ENCODE data around the gene KRT85.

KRT85 gene

DNA sequence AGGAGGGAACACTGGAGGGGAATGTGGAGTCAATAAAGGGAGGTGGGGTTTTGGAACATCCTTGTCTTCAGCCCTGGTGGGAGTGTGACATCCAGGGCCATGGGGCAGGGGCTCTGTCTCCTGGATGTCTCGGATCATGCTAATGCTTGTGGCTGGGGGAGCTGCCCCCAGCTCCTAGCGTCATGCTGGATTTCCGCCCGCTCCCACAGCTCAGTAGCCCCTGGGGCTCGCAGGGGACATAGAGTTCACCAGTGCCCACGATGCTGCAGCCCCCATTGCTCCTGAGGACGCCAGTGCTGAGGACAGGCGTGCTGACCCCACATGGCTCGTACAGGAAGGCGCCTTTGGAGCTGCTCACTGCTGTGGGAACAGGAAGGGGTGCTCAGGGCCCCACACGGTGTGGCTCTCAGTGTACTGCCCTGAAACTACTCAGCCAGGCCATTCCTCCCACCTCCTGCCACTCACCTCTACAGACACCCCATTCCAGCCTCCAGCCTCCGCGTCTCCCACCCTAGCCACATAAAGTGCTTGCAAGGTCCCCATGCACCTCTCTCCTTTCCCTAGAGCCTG, 27.6 kb upstream of the KRT85 start:
- DNase-seq (ENCODE audit: low read depth in 2 of 2) = no peak

DNA sequence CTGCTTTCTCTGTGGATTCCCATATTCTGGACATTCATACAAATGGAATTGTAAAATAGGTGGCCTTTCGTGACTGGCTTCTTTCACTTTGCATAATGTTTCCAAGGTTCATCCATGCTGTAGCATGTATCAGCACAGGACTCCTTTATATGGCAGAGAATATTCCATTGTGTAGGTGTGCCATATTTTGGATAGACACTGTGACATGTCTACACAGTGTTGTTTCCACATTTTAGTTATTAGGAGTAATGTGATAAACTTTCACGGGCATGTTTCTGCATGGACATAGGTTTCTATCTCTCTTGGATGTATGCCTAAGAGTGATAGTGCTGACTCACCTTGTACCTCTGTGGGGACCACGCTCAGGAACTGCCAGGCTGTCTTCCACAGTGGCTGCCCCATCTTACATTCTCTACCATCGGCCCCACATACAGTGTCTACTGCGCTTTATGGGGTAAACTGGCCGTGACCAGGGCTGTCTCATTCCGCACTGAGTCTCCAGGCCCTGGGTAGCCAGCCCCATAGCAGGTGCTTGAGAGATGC, 25.3 kb upstream of the KRT85 start:
- DNase-seq (ENCODE audit: low read depth in 2 of 2) = no peak

DNA sequence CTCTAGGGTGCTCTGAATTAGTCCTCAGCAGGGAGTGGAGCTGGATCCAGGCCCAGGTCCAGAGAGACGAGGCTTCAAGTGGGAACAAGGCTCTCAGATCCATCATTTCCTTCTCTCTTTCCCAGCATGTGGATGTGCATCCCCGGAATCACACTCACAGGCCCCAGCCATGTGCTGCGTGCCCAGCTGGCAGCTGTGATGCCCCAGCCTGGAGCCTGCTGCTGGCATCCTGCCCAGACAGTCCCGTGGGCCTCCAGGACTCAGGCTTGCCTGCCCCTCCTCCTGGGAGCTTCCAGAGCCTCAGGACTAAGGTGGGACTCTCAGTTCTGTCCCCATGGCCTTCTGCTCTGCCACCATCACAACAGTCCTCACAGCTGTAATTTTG, 24.3 kb upstream of the KRT85 start:
- DNase-seq (ENCODE audit: low read depth in 2 of 2) = no peak

DNA sequence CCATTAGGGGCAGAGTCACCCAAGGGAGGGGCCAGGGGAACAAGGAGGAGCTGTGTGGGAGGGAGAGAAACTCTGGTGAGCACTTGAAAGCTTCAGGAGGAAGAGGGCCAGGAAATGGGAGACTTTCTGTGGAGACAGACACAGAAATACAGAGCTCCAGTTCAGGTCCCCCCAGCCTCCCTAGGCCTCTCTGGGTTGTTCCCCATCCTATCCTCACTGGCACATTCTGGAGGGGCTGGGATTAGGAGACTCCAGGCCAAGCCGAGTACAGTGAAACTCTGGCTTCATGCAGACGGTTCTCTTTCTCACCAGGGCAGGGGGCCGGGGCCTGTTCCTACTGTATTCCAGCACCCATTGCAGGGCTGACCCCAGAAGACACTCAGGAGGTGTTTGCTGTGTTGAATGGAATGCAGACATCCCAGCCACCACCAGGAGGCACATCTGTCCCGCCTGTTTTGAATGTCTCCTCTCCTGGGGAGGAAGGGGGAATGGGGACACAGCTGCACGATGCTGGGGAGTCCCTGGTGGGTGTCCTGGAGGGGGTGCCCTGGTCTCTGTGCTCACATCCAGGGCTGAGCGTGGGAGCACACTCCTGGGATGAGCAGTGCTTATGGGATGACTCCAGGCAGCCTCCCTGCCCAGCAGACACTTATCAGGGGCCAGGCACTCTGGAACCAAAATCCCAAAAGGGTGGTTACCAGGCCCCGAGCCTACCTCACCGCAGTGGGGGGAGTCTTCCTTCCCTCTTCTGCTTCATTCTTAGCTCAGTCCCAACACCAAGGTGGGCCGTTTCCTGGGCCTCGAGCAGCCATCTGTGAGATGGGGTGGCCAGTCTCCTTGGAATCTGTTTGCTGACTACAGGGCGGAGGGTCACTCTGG, 23.7 kb upstream of the KRT85 start:
- DNase-seq (ENCODE audit: low read depth in 2 of 2) = no peak

DNA sequence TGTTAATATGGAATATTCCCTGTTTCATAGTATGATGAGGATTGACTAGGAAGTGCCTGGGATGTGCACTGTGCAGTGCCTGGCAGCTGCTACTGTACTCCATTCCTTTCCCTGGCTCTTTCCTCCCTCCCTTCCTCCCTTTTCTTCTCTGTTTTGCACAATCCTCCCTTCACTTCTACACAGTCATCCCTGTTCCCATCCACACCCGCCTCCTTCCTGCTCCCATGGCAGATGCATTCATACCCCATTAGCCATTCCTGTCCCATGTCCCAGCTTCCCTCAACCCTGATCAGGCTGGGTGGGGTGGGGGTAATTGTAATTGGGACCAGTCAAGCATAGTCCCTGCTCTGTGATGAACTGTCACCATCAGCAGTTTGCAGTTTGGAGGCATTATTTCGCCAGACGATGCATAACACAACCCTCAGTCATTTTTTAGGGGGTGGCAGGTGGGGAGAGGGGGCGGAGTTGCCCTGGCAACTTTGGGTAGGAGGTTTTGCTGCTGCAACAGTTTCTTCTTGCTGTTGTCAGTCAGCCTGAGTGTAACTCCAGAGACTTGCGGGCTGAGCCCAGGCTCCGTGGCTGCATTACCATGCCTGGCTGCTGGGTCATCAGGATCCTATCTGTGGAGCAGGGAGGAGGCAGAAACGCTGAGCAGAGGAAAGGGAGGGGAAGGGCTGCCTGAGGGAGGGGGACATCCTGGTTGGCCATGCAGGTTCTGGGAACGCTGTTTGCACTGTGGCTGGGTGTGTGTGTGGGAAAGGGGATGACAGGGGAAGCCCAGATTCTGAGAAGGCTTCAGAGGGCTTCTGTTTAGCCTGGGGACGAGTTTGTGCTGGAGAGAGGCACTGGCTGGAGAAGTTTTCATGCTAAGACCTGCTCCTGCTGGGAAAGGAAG, 22.3 kb upstream of the KRT85 start:
- DNase-seq (ENCODE audit: low read depth in 2 of 2) = no peak

DNA sequence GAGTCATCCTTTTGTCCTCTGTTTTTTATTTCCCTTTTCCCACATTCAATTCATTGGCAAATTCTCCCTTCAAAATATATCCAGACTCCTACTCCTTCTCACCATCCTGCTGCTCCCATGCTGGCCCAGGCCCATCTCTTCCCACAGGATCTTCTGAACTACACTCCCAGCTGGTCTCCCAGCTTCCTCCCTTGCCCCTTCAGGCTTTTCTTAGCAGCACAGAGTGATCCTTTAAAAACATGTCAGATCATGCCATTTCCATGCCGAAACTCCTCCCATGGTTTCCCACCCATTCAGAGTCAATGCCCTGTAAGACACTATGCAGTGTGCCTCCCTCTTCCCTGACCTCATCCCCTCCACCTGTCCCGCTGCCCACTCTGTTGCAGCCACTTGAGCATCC, 20.6 kb upstream of the KRT85 start:
- no peak for DNase-seq (ENCODE audit: low read depth in 2 of 2)

DNA sequence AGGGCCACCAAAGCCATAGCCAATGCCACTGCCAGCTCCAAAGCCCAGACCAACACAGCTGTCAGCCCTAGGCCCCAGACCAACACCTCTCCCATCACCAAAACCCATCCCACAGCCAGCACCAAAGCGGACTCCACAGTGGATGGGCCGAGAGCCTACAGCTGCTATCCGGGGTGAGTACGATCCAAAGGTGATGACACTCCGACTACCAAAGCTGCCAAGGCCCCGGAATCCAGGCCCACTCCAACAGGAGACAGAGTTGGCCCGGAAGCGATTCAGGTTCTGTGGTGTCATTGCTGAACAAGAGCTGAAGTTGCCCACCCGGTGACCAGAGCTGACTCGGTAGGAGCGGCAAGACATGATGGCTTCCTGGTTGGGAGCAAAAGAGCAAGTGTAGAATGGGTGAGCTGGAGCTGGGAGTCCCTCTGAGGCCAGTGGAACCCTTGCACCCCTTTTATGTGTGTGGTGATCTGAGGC, 18.0 kb upstream of the KRT85 start, which contains the start of gene KRT84:
KRT84 (minus strand) TSS at position 427 of the 477 bp plus-strand sequence; CDS start at position 360, 67 bp downstream.
- no peak for DNase-seq (ENCODE audit: low read depth in 2 of 2)

DNA sequence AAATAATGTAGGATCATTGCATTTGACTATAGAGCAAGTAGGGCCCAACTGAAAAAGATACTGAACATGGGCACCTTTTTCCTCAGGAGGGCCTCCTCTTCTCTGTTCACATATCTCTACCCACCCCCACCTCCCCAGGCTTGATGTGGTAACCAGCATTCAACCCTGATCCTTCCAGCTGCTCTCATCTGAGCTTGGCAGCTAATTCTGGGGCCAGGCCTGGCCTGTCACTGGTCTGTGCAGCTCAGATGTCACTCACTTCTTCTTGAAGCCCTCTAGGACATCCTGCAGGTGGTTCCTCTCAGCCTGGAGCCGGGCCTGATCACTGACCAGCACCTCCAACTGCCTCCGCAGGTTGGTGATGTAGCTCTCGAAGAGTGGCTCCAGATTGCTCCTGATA, 16.1 kb upstream of the KRT85 start:
- DNase-seq (ENCODE audit: low read depth in 2 of 2) = no peak

DNA sequence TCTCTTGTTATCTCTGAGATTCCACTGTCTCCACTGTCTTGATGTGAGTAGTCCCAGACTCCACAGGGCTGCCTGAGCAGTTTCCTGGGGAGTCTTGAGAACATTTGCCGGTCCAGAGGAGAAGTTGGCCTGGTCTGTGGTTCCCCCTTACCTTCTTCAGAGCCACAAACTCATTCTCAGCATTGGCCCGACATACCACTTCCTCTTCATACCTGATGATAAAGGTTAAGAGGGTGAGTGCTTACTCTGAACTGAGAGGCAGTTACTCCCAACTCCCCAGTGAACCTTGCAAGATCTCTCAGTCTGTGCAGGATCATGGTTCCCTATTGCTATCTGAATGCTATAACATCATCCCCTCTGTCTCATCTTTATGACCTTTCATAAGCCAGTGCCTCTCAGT, 15.6 kb upstream of the KRT85 start:
- DNase-seq (ENCODE audit: low read depth in 2 of 2) = no peak

DNA sequence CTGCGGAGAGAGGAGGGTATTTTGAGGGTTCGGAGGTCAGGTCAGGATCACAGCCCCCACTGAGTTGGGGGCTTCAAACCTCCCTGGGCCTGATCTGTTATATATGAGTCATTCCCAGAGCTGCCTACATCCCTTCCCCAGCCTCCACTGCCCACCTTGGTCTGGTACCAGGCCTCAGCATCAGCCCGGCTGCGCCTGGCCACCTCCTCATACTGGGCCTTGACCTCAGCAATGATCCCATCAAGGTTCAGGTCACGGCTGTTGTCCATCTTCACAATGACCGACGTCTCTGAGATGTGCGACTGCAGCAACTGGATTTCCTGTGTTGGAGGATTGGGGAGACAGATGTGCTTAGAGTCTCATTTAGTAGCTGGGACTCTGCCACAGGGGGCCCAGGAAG, 13.9 kb upstream of the KRT85 start:
- DNase-seq (ENCODE audit: low read depth in 2 of 2) = no peak

DNA sequence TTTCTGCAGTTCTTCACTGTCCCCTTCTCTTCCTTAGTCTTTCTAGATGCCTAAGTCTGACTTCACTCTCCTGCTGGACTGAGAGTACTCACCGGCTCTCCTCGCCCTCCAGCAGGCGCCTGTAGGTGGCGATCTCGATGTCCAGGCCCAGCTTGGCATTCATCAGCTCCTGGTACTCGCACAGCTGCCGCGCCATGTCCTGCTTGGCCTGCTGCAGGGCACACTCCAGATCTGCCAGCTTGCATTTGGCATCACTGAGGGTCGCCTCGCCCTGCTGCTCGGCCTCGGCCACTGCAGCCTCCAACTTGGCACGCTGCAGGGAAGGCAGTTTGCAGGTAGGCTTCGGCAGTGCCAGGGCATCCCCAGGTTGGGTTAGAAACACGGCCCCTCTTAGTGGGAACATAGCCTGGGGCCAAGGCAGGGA, 13.0 kb upstream of the KRT85 start:
- DNase-seq (ENCODE audit: low read depth in 2 of 2) = no peak

DNA sequence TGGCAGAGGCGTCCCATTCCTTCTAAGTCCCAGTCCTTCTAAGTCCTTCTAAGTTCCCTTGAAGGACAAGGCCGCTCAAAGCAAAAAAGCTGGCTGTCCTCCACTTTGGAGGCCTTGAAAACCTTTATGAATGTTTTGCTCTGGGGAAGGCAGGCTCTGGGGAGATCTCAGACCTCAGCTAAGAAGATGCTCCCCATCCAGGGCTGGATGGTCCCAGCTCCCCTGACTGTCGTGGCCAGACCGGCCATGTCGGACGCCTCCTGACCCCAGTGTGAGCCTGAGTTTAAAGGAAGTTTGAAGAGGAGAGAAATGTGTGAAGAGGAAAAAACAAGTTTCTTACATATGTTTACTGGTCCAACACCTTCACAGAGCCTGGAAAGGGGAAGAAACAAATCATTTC, 12.3 kb upstream of the KRT85 start:
- no peak for DNase-seq (ENCODE audit: low read depth in 2 of 2)

DNA sequence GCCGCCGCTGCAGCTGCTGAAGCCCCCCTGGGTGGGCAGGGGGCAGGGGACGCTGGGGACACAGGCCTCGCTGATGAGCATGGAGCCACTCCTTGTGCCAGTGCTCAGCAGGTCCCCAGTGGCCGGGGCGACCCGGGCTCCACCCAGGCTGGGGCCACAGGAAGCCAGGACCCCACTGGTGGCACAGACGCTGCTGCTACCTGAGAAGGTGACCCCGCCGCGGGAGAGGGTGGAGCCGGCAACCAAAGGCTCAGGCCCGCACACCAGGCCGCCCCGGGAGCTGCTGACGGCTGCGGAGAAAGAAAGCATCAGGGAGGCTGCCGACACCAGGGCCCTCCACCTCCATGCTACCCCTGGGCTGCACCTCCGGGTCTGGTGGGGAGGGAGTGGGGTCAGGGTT, 10.8 kb upstream of the KRT85 start:
- DNase-seq (ENCODE audit: low read depth in 2 of 2) = no peak

DNA sequence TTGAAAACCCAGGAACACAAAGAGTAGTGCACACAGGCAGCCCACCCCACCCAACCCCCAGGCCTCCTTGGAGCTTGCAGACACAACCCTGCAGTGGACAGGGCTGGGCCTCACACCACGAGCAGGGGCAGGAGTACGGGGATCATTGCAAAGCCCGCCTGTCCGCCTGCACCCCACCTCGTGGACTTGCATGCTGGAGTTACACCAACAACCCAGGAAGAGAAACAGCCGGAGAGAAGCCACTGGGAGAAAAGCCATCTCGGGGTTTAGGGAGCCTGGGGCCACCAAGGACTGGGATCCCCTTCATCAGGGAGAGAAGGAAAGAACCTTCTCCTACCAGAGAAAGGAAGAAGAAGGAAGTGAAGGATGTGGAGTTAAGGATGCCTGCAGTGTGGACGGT, 10.0 kb upstream of the KRT85 start:
- no peak for DNase-seq (ENCODE audit: low read depth in 2 of 2)

DNA sequence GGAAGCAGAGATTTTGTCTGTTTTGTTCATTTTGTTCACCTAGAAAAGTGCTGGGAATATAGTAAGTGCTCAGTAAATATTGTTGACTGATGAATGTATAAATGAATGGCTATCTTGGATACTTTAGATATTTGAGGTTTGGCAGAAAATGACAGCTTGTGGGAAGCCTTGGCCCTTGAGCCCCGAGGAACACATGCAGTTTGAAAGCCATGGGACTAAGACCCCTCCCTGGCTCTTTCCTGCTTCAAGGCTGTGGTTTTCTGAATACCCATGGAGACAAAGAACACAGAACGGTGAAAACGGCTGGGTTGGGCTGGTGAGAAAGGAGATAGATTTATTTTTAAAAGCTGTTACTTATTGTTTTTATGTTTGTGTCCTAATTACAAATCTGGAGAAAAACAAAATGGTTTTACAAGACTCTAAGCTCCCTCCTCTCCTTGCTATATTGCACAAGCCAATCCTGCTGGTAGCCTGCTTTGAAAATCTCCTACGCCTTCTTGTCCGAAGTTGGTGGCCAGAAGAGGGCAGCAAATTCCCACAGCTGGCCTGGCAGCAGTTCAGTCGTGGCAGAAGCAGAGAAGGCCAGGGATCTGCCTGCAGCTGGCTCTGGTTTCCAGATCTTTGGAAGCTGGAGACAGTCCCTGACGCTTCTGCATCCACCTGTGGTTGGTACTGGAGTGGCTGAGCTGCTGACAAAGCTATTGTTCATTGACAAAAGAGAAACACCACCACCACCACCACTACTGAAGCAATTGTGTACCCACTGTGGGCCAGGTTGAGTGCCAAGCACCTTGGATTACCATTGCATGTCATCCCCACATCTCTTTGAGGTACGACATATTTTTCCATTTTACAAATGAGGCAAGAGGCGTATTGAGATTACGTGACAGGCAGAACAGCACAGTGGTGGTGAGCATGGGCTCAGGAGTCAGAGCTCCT, 5.2 kb upstream of the KRT85 start:
- peak; percentile 41 to 49 for DNase-seq (ENCODE audit: low read depth in 2 of 2)

DNA sequence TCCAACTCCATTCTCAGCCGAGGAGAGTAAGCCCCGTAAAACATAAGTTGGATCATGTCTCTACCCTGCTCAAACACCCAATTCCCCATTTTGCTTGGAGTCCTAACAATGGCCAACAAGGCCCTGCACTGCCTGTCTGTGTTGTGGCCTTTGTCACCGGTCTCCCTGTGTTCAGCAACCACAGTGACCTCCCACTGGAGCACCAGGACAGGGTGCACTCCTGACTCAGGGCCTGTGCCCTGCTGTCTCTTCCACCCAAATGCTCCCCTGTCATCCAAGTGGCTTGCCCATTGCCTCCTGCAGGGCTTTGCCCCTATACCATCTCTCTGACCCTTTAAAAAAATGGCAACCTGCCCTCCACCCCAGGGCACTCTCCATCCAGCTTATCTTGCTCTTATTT, 4.4 kb upstream of the KRT85 start:
- DNase-seq (ENCODE audit: low read depth in 2 of 2) = no peak

DNA sequence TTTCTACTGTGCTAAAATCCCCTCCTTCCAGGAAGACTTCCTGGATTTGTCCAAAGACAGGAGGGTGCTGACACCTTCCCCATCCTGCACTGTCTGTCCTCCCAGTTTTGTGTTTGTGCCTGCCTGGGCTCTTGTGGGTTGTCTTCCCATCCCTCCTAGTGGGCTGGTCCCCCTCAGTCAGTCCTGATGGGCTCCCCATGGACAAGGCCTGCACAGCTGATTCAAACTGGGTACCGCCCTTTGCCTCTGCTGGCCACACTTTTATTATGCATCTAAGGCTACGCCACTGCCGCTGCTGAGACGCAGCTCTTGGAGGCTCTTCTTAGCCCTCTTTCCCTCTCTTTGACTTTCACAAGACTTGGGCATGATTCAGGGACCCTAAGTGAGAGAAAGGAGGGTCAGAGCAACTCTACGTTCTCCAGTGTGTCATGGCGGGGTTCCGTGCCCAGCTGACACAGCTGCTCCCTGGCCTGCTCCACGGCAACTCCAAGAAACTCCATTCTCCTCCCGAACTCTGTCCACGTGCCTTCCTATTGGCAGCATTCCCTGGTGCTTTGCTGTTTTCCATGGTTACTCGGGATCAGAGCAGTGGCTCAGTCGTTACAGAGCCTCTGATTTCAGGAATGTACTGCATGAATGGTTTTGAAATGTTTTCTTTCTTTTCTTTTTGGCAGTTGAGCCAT, 3.8 kb upstream of the KRT85 start:
- no peak for DNase-seq (ENCODE audit: low read depth in 2 of 2)

DNA sequence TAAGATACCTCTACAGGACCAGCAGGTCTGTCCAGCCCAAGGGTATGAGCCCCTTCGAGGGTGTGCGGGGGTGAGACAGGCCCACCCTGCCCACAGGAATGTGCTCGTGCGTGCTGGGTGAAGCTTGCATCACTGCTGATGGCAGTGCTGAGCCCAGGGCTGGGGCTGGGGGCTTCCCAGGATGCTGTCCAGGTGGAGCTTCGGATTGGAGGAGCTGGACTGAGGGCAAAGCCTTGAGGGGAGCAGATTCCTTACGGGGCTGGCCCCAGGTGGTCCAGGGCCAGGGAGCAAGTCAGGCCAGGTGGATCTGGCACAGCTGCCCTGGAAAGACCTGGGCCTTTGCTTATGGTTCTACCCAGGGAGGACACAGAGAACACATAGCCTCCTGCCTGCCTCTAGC, 2.5 kb upstream of the KRT85 start:
- DNase-seq (ENCODE audit: low read depth in 2 of 2) = no peak

DNA sequence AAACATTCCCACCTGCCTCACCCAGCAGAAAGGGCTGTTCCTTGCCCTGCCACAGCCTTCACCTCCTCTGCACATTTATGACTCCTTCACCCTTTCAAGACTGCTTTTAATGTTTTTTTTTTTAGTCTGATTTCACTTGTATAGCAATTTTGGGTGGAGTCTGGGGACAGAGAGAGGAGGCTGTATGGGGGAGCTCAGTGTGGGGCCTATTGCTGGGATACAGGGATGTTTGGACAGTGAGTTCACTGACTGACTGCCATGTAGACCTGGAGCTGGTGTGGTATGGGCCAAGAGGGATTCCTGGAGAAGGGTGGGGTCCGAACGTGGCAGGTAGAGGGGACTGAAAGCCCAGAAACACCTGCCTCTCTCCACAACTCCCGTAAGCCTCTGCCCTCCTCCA, 1.9 kb upstream of the KRT85 start:
- DNase-seq (ENCODE audit: low read depth in 2 of 2) = no peak

DNA sequence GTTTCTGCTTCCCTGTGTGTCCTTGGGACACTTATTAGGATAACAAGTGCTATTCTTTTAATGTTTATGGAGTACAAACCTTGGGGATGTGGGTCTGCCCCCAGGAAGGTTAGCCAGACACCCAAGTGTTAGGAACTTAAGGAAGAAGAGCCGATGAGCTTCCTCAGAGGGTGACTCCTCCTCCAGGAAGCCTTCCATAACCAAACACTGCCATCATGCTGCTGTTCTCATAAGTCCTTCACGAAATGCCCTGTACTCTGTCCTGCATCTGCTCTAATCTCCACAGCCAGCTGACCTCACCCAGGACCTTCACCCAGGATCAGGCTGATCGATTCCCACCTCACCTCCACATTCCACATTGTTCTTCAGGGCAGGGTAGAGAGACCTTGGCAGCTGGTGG, 1.2 kb upstream of the KRT85 start:
- DNase-seq (ENCODE audit: low read depth in 2 of 2) = no peak

All from stimulated activated CD4-positive, alpha-beta T cell treated with anti-CD3 and anti-CD28 coated beads, Interleukin-4, amount 100 ng/mL, for 48 hours (primary cell).